Cerebellar nuclear complex (tissue), 1 donor: ENCODE data around the gene PCDH15.
"Not testable (repeated sequence)": the region's sequence is repeated elsewhere in the genome, so short reads cannot be mapped to it uniquely, and the experiment has no call there.

Source experiments
- DNase-seq, 2 experiments: peaks; one replicate each; lab custom pipeline; 2025; lab: John Stamatoyannopoulos, UW

PCDH15 gene

DNA sequence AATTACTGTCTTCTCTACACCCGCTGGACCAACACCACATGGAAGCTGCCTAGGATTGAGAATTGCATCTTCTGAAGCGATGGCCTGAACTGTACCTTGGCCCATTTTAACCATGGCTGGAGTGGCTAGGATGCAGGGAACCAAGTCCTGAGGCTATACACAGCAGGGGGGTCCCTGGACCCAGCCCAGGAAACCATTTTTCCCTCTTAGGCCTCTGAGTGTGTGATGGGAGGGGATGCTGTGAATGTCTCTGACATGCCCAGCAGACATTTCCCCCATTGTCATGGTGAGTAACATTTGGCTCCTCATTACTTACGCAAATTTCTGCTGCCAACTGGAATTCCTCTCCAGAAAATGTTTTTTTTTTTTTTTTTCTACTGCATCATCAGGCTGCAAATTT lies 822.7 kb downstream of the PCDH15 start:
- DNase-seq: no peak

GRCh38 chr10:53977267-53977666 lies 823.8 kb downstream of the PCDH15 start:
- DNase-seq: no peak

GRCh38 chr10:53957401-53957800 lies 843.6 kb downstream of the PCDH15 start:
- DNase-seq: no peak

GRCh38 chr10:53955091-53955490 lies 845.9 kb downstream of the PCDH15 start:
- DNase-seq: no peak

DNA sequence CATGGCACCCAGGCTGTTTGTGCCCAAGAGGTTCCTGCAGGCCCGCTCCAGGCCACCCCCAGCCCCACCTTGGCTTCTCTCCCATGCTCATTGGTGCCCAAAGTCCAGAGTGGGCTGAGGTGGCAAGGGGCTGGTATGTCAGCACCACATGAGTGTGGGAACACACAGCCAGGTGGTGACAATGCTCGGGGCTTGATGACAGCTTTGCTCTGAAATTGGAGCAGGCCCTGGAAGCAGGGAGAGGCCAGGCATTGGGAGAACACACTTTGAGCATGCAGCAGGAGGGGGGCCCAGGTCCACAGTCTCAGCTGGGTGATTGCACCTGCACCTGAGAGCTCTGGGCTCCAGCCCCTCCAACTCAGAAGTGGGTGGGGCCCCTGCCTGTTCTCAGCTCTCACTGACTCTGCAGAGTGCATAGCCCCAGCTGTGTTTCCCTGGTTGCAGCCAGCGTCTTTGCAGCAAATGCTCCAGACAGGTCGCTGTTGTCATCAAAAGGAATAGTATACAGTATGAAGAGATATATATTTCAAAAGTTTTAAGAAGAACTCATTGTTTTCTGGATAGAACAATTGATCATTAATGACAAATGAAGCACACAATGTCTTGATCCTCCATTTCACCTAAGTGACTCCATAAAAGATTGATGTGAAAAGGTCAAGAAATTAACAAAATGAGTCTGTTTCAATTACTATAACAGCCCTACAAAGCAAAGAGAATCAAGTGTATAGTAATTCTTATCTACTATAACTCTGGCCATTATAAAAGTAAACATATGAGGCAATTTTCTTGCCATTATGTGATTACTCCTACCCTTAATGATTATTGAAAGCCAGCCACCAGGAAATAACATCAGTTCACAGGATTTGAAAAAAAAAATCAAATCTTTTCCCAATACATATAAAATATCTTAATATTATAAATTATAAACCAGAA lies 848.1 kb downstream of the PCDH15 start:
- DNase-seq: no peak

DNA sequence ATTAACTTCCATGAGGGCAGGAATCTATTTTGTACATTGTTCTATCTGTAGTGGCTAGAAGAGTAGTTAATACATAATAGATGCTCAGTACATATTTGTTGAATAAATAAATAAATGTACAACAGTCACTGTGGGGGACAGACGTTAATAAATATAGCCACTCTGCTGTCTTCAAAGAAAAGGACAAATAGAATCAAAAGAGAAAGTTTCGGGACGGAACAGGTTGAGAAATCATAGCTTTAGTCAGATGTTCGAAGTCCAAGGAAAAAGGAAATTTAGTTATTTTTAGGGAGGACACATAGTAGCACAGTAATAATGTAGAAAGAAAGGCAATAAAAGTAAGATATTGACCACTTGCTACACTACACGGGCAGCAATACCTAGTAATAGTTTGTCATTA lies 861.4 kb downstream of the PCDH15 start:
- DNase-seq: no peak

DNA sequence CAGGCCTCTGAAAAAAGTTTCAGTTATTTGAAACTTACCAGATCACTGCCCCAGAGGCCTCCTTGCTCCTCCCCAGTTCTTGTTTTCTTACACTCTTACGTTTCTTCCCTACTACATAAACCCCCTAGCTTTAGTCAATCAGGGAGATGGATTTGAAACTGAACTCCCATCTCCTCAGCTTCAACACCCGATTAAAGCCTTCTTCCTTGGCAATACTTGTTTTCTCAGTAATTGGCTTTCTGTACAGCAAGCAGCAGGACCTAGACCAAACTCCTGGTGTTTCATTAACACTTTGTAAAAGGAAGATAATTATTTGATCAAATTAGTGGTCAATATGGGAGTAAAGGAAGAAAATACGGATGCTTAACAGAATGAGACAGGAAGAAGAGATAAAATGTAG lies 870.4 kb downstream of the PCDH15 start:
- DNase-seq: no peak

DNA sequence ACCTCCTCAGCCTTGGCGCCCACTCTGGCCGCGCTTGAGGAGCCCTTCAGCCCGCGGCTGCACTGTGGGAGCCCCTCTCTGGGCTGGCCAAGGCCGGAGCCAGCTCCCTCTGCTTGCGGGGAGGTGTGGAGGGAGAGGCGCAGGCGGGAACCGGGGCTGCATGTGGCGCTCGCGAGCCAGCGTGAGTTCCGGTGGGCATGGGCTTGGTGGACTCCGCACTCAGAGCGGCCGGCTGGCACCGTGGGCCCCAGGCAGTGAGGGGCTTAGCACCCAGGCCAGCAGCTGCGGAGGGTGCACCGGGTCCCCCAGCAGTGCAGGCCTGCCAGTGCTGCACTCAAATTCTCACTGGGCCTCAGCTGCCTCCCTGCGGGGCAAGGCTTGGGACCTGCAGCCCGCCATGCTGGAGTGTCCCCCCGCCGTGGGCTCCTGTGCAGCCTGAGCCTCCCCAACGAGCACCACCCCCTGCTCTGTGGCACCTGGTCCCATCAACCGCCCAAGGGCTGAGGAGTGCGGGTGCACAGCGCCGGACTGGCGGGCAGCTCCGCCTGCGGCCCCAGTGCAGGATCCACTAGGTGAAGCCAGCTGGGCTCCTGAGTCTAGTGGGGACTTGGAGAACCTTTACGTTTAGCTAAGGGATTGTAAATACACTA lies 876.9 kb downstream of the PCDH15 start:
- not testable (repeated sequence) for DNase-seq

DNA sequence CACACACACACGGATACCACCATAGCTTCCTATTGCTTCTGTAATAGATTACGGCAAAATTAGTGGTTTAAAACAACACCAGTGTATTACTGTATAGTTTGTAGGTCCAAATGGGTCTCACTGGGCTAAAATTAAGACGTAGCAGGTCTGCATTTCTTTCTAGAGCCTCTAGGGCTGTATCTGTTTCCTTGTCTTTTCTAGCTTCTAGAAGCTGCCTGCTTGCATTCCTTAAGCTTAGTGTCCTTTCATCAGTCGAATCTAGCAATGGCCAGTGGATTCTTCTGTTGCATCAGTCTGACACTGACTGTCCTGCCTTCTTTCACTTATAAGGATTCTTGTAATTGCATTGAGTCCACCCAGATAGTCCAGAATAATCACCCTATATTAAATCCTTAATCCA lies 882.3 kb downstream of the PCDH15 start:
- DNase-seq: no peak

DNA sequence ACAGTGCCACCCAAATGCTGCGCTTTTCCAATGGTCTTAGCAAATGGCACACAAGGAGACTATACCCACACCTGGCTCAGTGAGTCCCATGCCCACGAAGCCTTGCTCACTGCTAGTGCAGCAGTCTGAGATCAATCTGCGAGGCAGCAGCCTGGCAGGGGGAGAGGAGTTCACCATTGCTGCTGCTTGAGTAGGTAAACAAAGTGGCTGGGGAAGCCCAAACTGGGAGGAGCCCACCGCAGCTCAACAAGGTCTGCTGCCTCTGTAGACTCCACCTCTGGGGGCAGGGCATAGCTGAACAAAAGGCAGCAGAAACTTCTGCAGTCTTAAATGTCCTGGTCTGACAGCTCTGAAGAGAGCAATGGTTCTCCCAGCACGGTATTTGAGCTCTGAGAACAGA lies 891.2 kb downstream of the PCDH15 start:
- DNase-seq: no peak

- DNase-seq: no peak
Observed at GRCh38 chr10:53904506-53905241, 896.4 kb downstream of the PCDH15 start.

- no peak for DNase-seq
Observed at GRCh38 chr10:53903756-53904155, 897.3 kb downstream of the PCDH15 start.

DNA sequence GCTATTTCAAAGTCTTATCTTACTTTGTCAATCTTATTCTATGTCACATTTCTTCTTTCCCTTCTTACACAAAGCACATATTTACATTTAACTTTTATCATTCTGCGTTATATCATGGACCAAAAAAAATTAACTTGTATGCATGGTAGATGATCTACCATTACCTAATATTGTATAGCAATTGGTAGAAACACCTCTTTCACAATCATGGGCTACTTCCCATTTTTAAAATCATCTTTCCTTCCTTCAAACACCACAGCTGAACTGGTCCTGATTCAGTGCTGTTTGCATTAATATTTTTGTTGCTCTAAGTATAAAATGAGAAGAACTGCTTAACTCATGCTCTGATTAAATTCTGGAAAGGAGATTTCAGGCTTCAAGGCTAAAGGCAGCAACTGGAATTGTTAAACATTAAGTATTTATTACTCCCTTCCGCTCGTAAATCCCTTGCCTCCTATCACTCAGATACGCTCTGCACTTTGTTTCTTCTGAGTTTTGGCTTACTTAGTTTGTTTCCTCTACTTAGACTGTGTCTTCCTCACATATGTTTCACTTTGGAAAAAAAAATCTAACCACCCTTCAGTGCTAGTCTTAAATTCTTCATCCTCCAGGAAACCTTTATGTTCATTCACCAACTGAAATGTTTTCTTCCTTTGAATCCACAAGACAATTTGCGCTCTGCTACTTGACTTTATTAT lies 901.4 kb downstream of the PCDH15 start:
- no peak for DNase-seq

DNA sequence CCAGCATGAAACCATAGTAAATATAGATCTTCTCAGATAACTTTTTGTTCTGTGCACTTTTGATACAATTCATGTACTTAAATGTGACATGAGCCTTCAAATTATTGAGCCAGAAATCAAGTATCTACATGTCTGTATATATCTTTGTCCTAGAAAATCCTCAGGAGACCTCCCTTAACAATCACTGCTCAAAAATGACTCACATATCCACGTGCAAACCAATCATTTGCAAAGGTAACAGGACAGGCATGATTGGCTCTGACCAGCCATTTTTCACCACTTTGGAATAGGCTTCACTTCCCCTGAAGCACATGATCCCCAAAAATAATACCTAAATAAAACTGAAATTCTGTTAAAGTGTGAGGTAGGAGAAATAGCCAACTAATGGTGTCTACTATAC lies 902.5 kb downstream of the PCDH15 start:
- no peak for DNase-seq

- no peak for DNase-seq
Observed at GRCh38 chr10:53894145-53894544, 906.9 kb downstream of the PCDH15 start.

- DNase-seq: no peak
Observed at GRCh38 chr10:53893061-53893460, 908.0 kb downstream of the PCDH15 start.

DNA sequence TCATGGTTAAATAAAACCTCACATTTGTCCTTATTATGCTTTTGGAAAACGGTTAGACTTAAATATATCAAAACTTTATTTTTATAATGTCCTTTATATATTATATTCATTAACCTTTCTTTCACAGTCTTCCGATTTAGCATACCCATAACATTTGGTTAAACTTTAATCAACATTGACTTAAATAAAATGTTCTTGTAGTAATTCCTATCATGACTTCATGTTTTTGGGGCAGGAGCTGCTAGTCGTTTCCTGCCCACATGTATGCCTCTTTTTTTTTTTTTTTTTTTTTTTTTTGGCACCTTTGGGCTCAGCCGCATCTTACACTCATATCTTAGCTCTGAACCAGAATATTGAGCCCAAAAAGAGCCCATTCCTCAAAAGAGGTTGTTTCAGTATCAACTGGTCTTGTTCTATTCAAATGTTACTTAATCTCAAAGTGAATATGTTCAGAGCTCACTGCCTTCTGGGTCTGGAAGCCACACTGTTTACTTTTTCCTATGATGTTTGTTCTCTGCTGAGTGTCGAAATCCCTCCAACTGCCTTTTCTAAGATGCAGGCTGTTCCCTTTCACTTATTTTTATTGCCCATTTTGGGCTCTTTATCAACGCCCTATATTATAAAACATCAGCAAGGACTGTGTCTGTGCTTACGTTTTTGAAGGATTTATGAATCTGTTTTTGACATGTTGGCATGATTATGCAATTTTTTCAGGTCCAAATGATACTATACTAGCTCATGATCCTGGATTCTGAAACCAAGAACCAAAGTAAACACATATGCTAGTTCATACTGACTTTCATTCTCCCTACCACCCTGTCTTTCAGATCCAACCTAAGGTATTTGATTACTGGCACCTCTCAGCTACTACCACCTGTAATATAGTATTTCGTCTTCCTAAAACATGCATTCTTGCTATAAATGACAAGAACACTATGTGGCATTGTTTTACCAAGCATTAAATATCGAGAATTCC lies 914.4 kb downstream of the PCDH15 start:
- no peak for DNase-seq

DNA sequence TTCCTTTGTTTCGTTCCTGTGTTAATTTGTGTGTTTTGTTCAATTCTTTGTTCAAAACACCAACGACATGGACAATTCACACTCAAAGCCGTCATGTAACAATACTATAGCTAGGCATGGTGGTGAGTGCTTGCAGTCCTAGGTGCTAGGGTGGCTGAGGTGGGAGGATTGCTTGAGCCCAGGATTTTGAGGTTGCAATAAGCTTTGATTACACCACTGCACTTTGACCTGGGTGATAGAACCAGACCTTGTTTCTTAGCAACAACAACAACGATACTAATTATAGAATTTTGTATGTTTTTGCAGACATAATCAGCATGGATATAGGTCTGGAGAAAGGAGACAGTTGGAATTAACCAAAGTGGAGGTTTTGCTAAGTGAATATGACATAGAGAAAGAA lies 936.2 kb downstream of the PCDH15 start:
- DNase-seq: no peak

DNA sequence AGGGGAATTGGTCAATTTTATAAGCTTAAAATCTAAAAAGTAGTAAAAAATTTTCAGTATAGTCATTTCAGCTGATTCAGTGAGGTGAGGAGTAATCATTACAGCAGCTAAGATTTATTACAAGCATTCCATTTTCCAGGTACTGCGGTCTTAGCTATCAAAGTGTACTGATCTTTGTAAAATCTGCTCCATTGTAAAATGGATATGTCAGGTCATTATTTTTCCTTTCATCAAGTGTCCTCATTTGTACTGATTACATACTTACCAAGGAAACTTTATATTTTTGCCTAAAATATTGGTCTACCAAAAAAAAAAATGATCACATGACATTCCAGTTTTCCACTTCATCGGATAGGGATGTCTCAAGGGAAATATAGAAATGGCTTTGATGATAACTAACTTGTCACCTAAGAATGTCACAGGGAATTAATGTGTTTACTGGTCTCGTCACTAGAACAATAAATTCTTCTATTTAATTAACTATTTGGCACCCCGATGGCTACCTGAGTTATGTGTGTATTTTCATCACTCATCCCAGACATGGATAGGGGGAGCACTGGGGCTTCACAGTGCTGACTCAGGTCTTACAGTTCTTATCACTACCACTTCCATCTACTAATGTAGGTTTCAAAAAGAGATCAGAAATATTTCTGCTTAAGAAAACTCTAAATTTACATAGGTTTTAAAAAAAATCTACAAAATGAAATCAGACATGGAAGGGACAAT lies 948.4 kb downstream of the PCDH15 start:
- no peak for DNase-seq

DNA sequence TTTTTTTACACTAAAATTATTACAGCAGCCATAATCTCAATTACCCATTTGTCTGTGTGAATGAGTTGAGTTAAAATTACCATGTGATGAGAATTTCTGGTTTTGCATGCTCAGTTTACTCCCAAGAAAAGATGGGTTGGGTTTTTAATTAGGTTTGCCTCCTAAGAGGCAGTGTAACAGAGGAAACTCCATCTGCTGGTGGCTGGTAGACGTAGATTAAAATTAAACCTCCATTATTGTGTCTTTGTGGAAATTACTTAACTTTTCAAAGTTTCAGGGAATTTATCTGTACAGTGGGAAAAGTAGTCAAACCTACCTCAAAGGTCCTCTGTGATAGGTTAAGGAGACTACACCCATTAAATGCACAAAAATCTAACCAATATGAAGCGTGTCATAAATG lies 954.2 kb downstream of the PCDH15 start:
- DNase-seq: no peak
